GM19193 (cell line): Measurements from ENCODE around the gene UNC80.

Source experiments
- POLR2A ChIP-seq: IDR thresholded peaks from 4 replicates; pipeline ENCODE4 v1.6.1; 2011; ENCODE audit not compliant: insufficient read depth, insufficient read length; ENCODE audit errors: extremely low read depth

The UNC80 gene

GRCh38 chr2:209773377-209773776 is 1.7 kb downstream of the UNC80 start:
- no peak for TF ChIP-seq POLR2A

- no peak for TF ChIP-seq POLR2A
Measured at GRCh38 chr2:209787416-209787815, 15.8 kb downstream of the UNC80 start.

GRCh38 chr2:209788925-209789324 is 17.3 kb downstream of the UNC80 start:
- no peak for TF ChIP-seq POLR2A

- TF ChIP-seq POLR2A: no peak
Measured at GRCh38 chr2:209790066-209790728, 18.6 kb downstream of the UNC80 start.

- TF ChIP-seq POLR2A: no peak
Measured at GRCh38 chr2:209791151-209791550, 19.5 kb downstream of the UNC80 start.

- no peak for TF ChIP-seq POLR2A
Measured at GRCh38 chr2:209805351-209805750, 33.7 kb downstream of the UNC80 start.

GRCh38 chr2:209806318-209806717 is 34.7 kb downstream of the UNC80 start:
- TF ChIP-seq POLR2A: no peak

GRCh38 chr2:209808521-209808920 is 36.9 kb downstream of the UNC80 start:
- no peak for TF ChIP-seq POLR2A

GRCh38 chr2:209809256-209809655 is 37.6 kb downstream of the UNC80 start:
- no peak for TF ChIP-seq POLR2A

GRCh38 chr2:209817844-209818271 is 46.2 kb downstream of the UNC80 start:
- TF ChIP-seq POLR2A: no peak

GRCh38 chr2:209818939-209819338 is 47.3 kb downstream of the UNC80 start:
- no peak for TF ChIP-seq POLR2A

- TF ChIP-seq POLR2A: no peak
Measured at GRCh38 chr2:209821806-209822205, 50.2 kb downstream of the UNC80 start.

- TF ChIP-seq POLR2A: no peak
Measured at GRCh38 chr2:209823484-209823883, 51.9 kb downstream of the UNC80 start.

- no peak for TF ChIP-seq POLR2A
Measured at GRCh38 chr2:209824391-209824790, 52.8 kb downstream of the UNC80 start.

- TF ChIP-seq POLR2A: no peak
Measured at GRCh38 chr2:209830722-209831465, 59.3 kb downstream of the UNC80 start.

GRCh38 chr2:209834767-209835166 is 63.1 kb downstream of the UNC80 start:
- no peak for TF ChIP-seq POLR2A
